GM23338 (cell line): ENCODE results near the gene MACROD1. TPM values are rescaled to one million over a fixed set of nuclear protein-coding genes. Genes with fewer than 3 reads are reported as not detected.

Experiments used
- ATAC-seq: fragments of 200-7000 bp; cut with Tn5 transposase; 3 replicates; pipeline ENCODE4 v1.9.1; 2020
- DNase-seq: peaks from one replicate; pipeline ENCODE4 v3.0.0-alpha.2; 2015; ENCODE audit warnings: low spot score
- H2AFZ ChIP-seq: fragments of 200-600 bp; sonication (generic); 2 replicates; pipeline ENCODE4 v1.8.0; 2016; ENCODE audit warnings: antibody characterized with exemption, mild to moderate bottlenecking, moderate library complexity
- H3F3A ChIP-seq: fragments of 200-600 bp; sonication (generic); replicated peaks from 2 replicates; pipeline ENCODE4 v1.8.0; 2017; ENCODE audit warnings: antibody characterized with exemption, mixed run types, low read depth
- H3K27ac ChIP-seq: fragments of 200-600 bp; sonication (generic); 2 replicates; pipeline ENCODE4 v1.6.1; 2016; ENCODE audit warnings: low read depth
- H3K27me3 ChIP-seq: fragments of 200-600 bp; sonication (generic); 2 replicates; pipeline ENCODE4 v1.8.0; 2016; ENCODE audit warnings: mild to moderate bottlenecking, mixed run types, moderate library complexity; ENCODE audit not compliant: insufficient read depth
- H3K36me3 ChIP-seq: fragments of 200-600 bp; sonication (generic); 2 replicates; pipeline ENCODE4 v1.8.0; 2016; ENCODE audit warnings: mild to moderate bottlenecking; ENCODE audit not compliant: insufficient read depth
- H3K4me1 ChIP-seq: fragments of 200-600 bp; sonication (generic); 2 replicates; pipeline ENCODE4 v1.8.0; 2016; ENCODE audit warnings: mild to moderate bottlenecking, moderate library complexity; ENCODE audit not compliant: insufficient read depth
- H3K4me2 ChIP-seq: fragments of 200-600 bp; sonication (generic); 2 replicates; pipeline ENCODE4 v1.7.1; 2017; ENCODE audit warnings: mixed run types
- H3K4me3 ChIP-seq: fragments of 200-600 bp; sonication (generic); 2 replicates; pipeline ENCODE4 v1.6.1; 2016; ENCODE audit warnings: mixed run types
- H3K79me2 ChIP-seq: fragments of 200-600 bp; sonication (generic); replicated peaks from 2 replicates; pipeline ENCODE4 v1.8.0; 2017; ENCODE audit warnings: mild to moderate bottlenecking; ENCODE audit not compliant: insufficient read depth
- H3K9me2 ChIP-seq: fragments of 200-600 bp; sonication (generic); 2 replicates; pipeline ENCODE4 v1.8.0; 2017; ENCODE audit not compliant: insufficient read depth
- H4K20me1 ChIP-seq: fragments of 200-600 bp; sonication (generic); replicated peaks from 2 replicates; pipeline ENCODE4 v1.8.0; 2017; ENCODE audit warnings: mild to moderate bottlenecking; ENCODE audit not compliant: insufficient read depth
- H3K27ac Mint-ChIP-seq: 2 replicates; pipeline ENCODE4 v1.8.0; 2020; ENCODE audit warnings: inconsistent platforms, mild to moderate bottlenecking, moderate library complexity, mixed read lengths
- H3K27me3 Mint-ChIP-seq: 3 replicates; pipeline ENCODE4 v1.8.0; 2022; ENCODE audit warnings: low read depth, mild to moderate bottlenecking, moderate library complexity, mixed read lengths, inconsistent platforms; ENCODE audit not compliant: insufficient read depth, poor library complexity
- H3K36me3 Mint-ChIP-seq: 3 replicates; pipeline ENCODE4 v1.8.0; 2021; ENCODE audit warnings: low read depth, mild to moderate bottlenecking, inconsistent platforms, moderate library complexity, mixed read lengths
- H3K4me1 Mint-ChIP-seq: 3 replicates; pipeline ENCODE4 v1.8.0; 2020; ENCODE audit warnings: mild to moderate bottlenecking, inconsistent platforms, mixed read lengths
- H3K4me3 Mint-ChIP-seq: 3 replicates; pipeline ENCODE4 v1.8.0; 2021; ENCODE audit warnings: moderate library complexity, mild to moderate bottlenecking, inconsistent platforms, mixed read lengths
- H3K9me3 Mint-ChIP-seq: 3 replicates; pipeline ENCODE4 v1.8.0; 2020; ENCODE audit warnings: moderate library complexity, mild to moderate bottlenecking, inconsistent platforms, mixed read lengths
- CREB1 ChIP-seq: fragments of 250-450 bp; sonication (Bioruptor Pico); IDR thresholded peaks from 2 replicates; pipeline ENCODE4 v1.5.0; 2020; ENCODE audit warnings: low read depth, mild to moderate bottlenecking, moderate library complexity
- CTCF ChIP-seq, 2 experiments: fragments of 200-600 bp in 1 of 2; sonication (generic) in 1 of 2; conservative IDR thresholded peaks; 2 replicates each; pipeline versions ENCODE4 v1.5.1 to v1.6.1; 2016 to 2017; ENCODE audit warnings: antibody characterized with exemption in 2 of 2, low read depth in 2 of 2, mild to moderate bottlenecking in 2 of 2, moderate library complexity in 1 of 2
- ETS1 ChIP-seq: IDR thresholded peaks from 2 replicates; pipeline ENCODE4 v1.6.1; 2016; ENCODE audit warnings: antibody characterized with exemption
- EZH2 ChIP-seq: fragments of 200-600 bp; sonication (generic); IDR thresholded peaks from one replicate; pipeline ENCODE4 v1.8.0; 2017; ENCODE audit warnings: antibody characterized with exemption, mild to moderate bottlenecking, low read depth; ENCODE audit not compliant: unreplicated experiment
- EZH2phosphoT487 ChIP-seq: fragments of 200-600 bp; sonication (generic); IDR thresholded peaks from one replicate; pipeline ENCODE4 v1.8.1; 2018; ENCODE audit warnings: antibody characterized with exemption; ENCODE audit not compliant: unreplicated experiment
- JUNB ChIP-seq: IDR thresholded peaks from one replicate; pipeline ENCODE4 v1.6.1; 2016; ENCODE audit warnings: antibody characterized with exemption; ENCODE audit not compliant: unreplicated experiment
- NANOG ChIP-seq: IDR thresholded peaks from 2 replicates; pipeline ENCODE4 v1.6.1; 2016; ENCODE audit warnings: antibody characterized with exemption, borderline replicate concordance
- POLR2AphosphoS5 ChIP-seq: IDR thresholded peaks from 2 replicates; pipeline ENCODE4 v1.6.1; 2016; ENCODE audit warnings: antibody characterized with exemption, low read depth
- REST ChIP-seq: IDR thresholded peaks from one replicate; pipeline ENCODE4 v1.6.1; 2018; ENCODE audit warnings: antibody characterized with exemption; ENCODE audit not compliant: unreplicated experiment
- STAT1 ChIP-seq: IDR thresholded peaks from one replicate; pipeline ENCODE4 v1.6.1; 2016; ENCODE audit warnings: antibody characterized with exemption; ENCODE audit not compliant: unreplicated experiment
- ZNF114 ChIP-seq: fragments of 250-450 bp; sonication (Bioruptor Pico); IDR thresholded peaks from 2 replicates; pipeline ENCODE4 v1.5.0; 2020; ENCODE audit warnings: mild to moderate bottlenecking, moderate library complexity
- ZNF331 ChIP-seq: fragments of 250-450 bp; sonication (Bioruptor Pico); IDR thresholded peaks from 2 replicates; pipeline ENCODE4 v1.5.0; 2020; ENCODE audit warnings: low read depth, mild to moderate bottlenecking, moderate library complexity
- ZNF462 ChIP-seq: fragments of 250-450 bp; sonication (Bioruptor Pico); IDR thresholded peaks from 2 replicates; pipeline ENCODE4 v1.5.0; 2020; ENCODE audit warnings: mild to moderate bottlenecking, moderate library complexity
- polyA plus RNA-seq: library from polyadenylated mRNA; unstranded; fragments of >200 nt; fragmentation: Nextera tagmentation; extraction: Ambion mirVana; gene quantifications from 2 replicates; pipeline ENCODE4 v1.2.1, GENCODE V29; 2016
- total RNA-seq: library from RNA; depleted of rRNA; stranded (reverse); fragments of >200 nt; shearing (Covaris generic); gene quantifications from 2 replicates; pipeline ENCODE4 v1.2.3, GENCODE V29; 2014

Gene MACROD1
- total and polyA plus RNA-seq, 2 experiments from 2014 or later = 33.0 to 51.6 TPM

GRCh38 chr11:64150481-64151239 is 15.3 kb downstream of the MACROD1 start:
- no peaks in the 10 kb centered on the region; the same call in 1 of the 2 replicates for H4K20me1 ChIP-seq
- peaks cover 11% of the 10 kb centered on the region for H3K4me1 ChIP-seq
- H3K36me3 ChIP-seq = no peaks in the 10 kb centered on the region
- H2AFZ ChIP-seq = no peak overlapping the region
- no peaks in the 10 kb centered on the region for H3K9me3 Mint-ChIP-seq
- ATAC-seq (no peak), DNase-seq (no peak)
- H3K9me2 ChIP-seq = no peaks in the 10 kb centered on the region
- no peak overlapping the region for H3K4me3 Mint-ChIP-seq
- no peaks in the 10 kb centered on the region for H3K27me3 ChIP-seq
- H3F3A ChIP-seq = 0 out of 2 replicates have a peak, but pooled peaks cover 11% of the 10 kb centered on the region
- no peak for TF ChIP-seq ZNF114
- no peak for TF ChIP-seq NANOG
- TF ChIP-seq CTCF (conservative IDR thresholded peaks at IDR 0.05; ENCODE audit: low read depth in 2 of 2) = no peak
- TF ChIP-seq ZNF331 = no peak
- no peak for TF ChIP-seq POLR2AphosphoS5
- TF ChIP-seq EZH2 = no peak
- TF ChIP-seq REST = no peak
- no peak for TF ChIP-seq JUNB
- TF ChIP-seq CREB1 (CRISPR knock-in tag) = no peak
- no peak for TF ChIP-seq ZNF462
- TF ChIP-seq ETS1 = no peak
- no peak for TF ChIP-seq EZH2phosphoT487
- TF ChIP-seq STAT1 = no peak
- no peak overlapping the region for H3K4me2 ChIP-seq
- H3K4me3 ChIP-seq = no peak overlapping the region
- H3K27ac ChIP-seq = no peak overlapping the region
- H3K36me3 Mint-ChIP-seq = no peaks in the 10 kb centered on the region; the same call in 2 of the 3 replicates
- peaks cover 22% of the 10 kb centered on the region for H3K27me3 Mint-ChIP-seq
- H3K4me1 Mint-ChIP-seq = peaks cover 32% of the 10 kb centered on the region
- no peaks in the 10 kb centered on the region for H3K79me2 ChIP-seq
- H3K27ac Mint-ChIP-seq = no peak overlapping the region
